GM12864 (cell line): ENCODE results near the gene CDC42EP4.

ENCODE experiments used
- DNase-seq: peaks from one replicate; pipeline ENCODE4 v3.0.0-alpha.2; 2011; ENCODE audit warnings: low read depth
- H3K4me3 ChIP-seq: 2 replicates; pipeline ENCODE4 v1.5.1; 2011; ENCODE audit warnings: mild to moderate bottlenecking, low read depth, low read length, control low read depth
- TF ChIP-seq, protein P1 (sequence below): IDR thresholded peaks from 2 replicates; pipeline ENCODE4 v1.5.1; 2011; ENCODE audit warnings: low read depth, mild to moderate bottlenecking, moderate library complexity, low read length, control low read depth, inconsistent platforms; ENCODE audit errors: missing control alignments

The CDC42EP4 gene

DNA sequence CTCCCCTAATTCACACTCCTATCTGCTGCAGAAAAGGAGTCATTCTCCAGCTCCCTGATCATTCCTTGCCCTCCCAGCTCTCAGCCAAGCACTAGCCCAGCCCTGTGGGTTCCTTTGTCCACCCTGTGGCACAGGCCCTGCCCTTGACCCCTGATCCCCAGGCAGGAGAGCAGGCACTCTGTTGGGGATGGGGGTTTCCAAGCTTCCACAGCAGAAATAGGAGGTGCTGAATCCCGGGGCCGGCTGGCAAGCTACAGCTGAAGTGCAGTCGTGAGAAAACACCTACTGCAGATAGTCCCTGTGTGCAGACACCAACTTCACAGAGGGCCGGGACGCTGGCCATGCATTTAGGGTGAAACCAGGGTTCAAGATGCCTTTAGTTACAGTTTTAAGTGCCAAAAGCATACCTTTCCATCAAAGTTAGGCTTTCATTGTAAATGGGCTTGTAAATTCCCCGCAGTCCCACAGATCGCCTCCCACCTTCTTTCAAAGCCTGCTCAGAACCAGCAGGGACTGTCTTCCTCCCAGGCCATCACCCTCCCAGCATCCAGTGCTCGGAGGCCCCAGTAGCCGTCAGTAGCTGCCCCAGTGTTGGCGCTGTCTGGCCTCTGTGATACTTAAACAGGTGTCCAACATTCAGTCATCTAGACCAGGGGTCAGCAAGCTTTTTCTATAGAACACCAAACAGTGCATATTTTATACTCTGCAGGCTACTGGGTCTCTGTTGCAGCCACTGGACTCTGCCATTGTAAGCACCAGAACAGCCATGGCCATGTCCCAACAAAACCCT lies 60.8 kb downstream of the CDC42EP4 start:
- H3K4me3 ChIP-seq: no peak overlapping the region
- TF ChIP-seq, protein P1, sequence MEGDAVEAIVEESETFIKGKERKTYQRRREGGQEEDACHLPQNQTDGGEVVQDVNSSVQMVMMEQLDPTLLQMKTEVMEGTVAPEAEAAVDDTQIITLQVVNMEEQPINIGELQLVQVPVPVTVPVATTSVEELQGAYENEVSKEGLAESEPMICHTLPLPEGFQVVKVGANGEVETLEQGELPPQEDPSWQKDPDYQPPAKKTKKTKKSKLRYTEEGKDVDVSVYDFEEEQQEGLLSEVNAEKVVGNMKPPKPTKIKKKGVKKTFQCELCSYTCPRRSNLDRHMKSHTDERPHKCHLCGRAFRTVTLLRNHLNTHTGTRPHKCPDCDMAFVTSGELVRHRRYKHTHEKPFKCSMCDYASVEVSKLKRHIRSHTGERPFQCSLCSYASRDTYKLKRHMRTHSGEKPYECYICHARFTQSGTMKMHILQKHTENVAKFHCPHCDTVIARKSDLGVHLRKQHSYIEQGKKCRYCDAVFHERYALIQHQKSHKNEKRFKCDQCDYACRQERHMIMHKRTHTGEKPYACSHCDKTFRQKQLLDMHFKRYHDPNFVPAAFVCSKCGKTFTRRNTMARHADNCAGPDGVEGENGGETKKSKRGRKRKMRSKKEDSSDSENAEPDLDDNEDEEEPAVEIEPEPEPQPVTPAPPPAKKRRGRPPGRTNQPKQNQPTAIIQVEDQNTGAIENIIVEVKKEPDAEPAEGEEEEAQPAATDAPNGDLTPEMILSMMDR: no peak

DNA sequence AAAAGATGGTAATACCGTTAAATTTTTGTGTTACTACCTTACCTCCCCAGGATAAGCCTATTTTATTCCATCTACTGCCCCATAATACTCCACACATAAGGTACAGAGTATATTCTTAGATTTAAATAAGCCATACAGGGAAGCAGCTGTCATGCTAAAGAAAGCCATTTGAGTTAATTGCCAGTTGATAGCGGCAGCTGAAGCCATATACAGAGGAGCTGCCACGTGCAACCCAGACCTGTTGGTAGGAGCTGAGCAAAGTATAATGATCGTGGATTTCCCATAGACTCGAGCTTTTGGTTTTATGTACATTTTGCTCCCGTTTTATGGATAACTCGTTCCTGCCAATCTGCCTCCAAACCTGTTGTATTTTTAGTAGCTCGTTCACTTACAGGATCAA lies 62.1 kb downstream of the CDC42EP4 start:
- DNase-seq: no peak
- TF ChIP-seq, protein P1: no peak

More for the DNA sequence above, 60.8 kb downstream of the CDC42EP4 start:
- no peak for DNase-seq

DNA sequence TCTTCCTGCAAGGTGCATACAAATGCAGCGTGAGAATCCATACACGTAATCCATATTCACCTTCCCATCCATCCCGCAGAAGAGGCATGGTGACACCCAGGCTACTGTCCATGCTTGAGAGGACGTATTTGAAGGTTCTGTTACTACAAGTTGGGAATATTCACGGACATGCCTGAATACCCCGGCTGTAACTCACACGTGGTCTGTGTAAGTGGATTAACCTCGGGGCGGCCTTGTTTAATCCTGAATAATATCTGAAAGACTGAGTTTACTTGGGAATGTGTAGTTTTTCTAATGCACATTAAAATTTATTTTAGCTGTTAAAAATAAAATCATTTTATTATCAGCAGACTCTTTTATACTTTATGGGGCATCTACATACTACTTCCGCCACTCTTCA lies 63.3 kb downstream of the CDC42EP4 start:
- TF ChIP-seq, protein P1: no peak
- H3K4me3 ChIP-seq: no peak overlapping the region
- DNase-seq: no peak

More for the DNA sequence above, 62.1 kb downstream of the CDC42EP4 start:
- H3K4me3 ChIP-seq: no peak overlapping the region

DNA sequence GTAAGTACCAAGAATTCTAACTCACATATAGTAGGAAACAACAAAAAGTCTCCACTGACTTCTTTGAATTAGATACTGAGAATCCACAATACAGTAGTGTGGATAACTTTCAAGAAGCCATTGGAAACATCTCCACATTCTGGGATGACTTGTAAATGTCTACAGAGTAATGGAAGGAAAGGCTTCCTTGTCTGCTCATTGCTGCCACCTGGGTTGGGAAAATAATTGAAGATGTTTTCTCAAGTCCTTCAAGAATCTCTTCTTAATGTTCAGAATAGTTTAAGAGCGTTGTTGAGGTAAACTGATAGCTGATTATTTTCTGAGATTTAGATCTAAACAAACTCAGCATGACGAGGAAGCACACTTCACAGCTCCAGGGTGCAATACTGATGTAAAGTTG lies 64.1 kb downstream of the CDC42EP4 start:
- DNase-seq: no peak
- TF ChIP-seq, protein P1: no peak

DNA sequence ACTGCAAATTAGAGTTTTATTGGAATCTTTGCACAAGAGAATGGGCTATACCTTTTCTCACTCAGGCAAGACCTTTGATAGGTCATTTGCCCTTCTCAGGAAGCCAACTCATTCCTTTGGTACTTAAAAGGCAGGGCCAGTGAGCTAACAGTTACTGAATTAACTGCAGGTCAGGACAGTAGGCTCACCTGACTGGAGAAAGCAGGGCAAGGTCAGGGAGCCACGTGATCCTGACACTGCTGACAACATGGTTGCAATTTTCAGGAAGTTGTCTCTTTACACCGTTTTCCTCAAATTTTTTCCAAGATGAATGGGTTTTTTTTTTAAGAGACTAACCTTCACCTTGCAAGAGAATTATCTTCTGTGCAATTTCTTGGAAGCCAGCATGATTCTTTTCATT lies 71.2 kb downstream of the CDC42EP4 start:
- no peak overlapping the region for H3K4me3 ChIP-seq
- no peak for DNase-seq
- TF ChIP-seq, protein P1: no peak

More for the DNA sequence above, 64.1 kb downstream of the CDC42EP4 start:
- no peak overlapping the region for H3K4me3 ChIP-seq

DNA sequence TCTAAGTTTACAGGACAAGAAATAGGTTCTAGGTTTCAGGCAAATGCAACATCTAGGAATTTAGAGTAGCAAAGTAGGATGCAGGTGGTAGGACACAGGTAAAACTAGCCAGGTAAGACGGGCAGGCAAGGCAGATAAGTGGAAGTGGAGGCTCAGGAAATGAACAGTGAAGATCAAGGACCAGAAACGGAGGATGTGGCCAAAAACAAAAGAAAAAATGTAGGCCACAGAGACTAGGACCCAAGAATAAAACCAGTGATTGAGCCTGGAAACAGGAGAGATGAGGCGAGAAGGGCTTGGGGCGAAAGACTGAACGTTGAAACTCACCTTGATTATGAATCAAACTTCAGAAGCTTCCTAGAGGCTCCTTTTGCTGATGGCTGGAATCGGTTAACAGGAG lies 74.1 kb downstream of the CDC42EP4 start:
- no peak overlapping the region for H3K4me3 ChIP-seq
- no peak for DNase-seq
- TF ChIP-seq, protein P1: no peak

DNA sequence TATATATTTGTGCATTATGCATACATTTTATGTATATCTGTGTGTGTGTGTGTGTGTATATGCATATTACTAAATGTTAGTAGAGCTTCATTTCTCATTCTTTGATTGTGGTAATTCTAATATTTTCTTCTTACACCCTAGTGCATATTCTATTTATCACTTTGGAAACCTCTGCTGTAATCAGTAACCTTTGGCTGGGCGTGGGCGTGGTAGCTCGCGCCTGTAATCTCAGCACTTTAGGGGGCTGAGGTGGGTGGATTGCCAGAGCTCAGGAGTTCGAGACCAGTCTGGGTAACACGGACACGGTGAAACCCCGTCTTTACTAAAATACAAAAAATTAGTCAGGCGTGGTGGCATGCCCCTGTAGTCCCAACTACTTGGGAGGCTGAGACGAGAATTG lies 77.1 kb downstream of the CDC42EP4 start:
- TF ChIP-seq, protein P1: no peak
- DNase-seq: no peak
- no peak overlapping the region for H3K4me3 ChIP-seq
